GM19468 (cell line): ENCODE measurements around the gene SORBS1.
A peak's percentile ranks its signal among the peaks of the same experiment; 100 is the strongest.

Experiments
- ATAC-seq: cut with Tn5 transposase; IDR thresholded peaks from one replicate; pipeline ENCODE4 v1.9.1; 2021; ENCODE audit warnings: mild to moderate bottlenecking, moderate library complexity, moderate number of reproducible peaks; ENCODE audit not compliant: unreplicated experiment; ENCODE audit errors: extremely low read depth

SORBS1 gene

DNA sequence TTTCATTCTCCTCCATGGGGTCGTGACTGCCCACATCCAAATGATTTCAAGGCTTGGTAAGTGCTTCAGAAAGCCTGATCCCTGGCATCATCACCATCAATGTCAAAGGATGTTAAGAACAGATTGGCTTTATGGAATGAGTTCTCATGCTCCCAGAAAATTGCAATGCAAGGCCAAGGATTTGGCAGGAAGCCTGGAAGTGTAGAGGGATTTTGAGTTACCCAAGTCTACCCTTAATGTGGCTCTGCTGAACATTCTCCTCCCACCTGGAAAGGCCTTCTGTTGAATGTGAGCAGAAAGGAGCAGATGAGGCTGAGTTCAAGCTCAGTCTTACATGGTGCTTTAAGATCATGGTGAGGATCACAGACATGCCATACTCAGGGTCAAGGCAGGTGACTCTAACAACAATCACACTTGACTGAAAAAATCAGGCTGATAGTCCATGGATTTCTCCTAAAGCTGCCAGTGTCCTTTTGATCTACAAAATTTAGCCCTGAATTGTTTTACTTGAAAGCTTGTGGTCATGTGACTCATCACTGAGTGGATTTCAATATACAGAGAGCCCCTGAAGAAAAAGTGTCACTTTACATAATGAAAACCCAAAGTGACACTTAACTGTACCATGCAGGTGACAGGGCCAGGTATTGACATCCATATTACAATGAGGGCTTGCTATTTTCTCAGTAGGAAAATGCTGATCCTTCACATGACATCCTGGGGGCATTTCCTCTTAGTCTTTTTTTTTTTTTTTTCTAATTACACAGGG, 159.3 kb downstream of the SORBS1 start:
- ATAC-seq, result no peak

DNA sequence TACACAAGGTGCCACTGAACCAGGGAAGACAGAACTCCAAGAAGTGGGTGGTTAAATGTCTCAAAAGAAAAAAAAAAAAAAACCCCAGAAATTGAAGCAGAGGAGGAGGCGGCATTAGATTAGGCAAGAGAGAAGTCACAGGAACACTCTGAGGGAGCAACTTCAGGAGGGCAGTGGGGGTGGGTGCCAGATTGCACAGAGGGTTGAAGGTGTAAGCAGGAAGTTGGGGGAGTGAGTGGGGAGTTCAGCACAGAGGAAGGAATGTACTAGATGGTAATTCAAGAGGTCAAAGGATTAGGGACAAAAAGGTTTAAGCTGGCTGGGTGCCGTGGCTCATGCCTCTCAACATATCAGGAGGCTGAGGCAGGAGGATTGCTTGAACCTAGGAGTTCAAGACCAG, 160.4 kb downstream of the SORBS1 start:
- ATAC-seq, result no peak

DNA sequence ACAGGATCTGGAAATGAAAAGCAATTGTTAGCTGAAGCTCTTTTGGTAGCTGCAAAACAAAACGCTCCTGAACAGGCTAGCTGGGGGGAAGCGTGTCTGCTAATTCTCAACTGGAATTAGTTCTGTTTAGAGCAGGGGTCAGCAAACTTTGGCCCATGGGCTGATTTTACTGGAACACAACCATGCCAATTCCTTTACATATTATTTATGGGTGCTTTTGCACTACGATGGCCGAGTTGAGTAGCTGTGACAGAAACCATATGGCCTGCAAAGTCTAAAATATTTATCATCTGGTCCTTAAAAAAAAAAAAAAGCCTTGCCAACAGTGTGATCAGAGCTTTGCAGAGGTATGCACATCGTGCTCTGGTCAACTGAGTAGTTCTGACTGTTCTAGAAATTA, 162.0 kb downstream of the SORBS1 start:
- ATAC-seq, result no peak

DNA sequence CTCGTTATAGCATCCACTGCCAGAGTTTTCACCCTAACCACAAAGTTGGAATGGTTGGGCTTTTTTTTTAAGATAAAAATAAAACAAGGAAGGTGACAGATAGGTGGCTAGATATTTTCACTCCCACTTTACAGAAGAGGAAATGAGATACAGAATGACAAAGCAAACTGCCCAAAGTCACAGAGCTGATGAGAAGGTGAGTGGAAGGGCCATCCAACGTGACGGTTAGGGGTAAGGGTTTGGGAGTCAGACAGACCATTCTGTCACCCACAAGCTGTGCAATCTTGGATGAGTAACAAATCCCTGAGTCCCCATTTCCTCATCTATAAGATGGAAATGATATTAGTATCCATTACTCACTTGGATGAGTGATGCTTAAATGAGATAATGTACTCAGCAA, 163.4 kb downstream of the SORBS1 start:
- ATAC-seq, result no peak

DNA sequence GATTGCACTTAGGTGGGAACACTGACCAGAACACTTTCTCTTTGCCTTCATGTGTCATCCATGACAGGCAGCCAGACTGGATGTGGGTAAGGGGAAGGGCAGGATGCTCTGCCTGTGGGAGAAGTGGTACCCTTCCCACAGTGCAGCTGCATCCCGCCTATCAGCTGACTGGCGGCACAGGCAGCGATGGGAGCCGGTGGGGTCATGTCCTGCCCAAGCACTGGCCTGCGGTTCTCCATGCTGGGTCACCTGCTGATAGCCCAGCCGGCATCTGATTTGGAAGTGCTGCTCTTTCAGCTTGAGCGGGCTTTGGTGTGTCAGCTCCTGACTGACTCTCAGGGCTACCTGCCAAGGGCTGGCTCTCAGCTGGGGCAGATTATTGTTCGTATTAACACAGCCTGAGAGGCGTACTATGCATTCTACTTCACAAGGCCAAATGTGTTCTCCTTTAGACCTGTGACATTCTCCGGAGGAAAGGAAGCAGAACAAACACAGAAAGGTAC, 165.2 kb downstream of the SORBS1 start:
- no peak for ATAC-seq

DNA sequence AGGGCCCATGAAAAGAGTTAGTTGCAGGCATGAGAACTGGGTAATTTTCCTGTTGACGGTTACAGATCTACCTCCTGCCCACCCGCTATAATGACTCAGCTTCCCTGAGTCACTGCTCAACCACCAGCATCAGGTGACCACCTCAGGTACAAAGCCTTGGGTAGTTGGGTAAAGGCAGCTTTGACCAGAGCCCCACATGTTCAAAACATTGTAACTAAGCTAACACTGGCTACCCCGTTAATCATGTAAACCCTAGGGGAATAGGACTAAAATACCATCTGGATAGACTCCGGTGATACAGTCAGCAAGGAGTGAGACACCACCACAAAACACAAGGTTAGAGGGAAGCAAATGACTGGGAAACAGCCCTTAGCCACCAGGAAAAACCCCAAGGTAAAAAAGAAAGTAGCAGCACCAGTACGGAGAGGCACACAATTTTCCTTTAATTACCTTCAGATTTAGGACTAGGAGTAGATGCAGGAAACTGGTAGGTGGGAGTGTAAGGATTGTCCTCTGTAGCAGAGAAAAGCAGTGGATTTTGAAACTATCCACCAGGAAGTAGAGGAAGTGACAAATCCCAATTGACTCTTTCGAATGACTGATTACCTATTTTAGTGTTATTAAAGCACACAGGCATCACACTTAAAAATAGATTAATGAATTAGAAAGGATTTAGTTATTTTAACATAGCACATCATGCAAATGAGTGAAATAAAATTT, 166.8 kb downstream of the SORBS1 start:
- no peak for ATAC-seq

DNA sequence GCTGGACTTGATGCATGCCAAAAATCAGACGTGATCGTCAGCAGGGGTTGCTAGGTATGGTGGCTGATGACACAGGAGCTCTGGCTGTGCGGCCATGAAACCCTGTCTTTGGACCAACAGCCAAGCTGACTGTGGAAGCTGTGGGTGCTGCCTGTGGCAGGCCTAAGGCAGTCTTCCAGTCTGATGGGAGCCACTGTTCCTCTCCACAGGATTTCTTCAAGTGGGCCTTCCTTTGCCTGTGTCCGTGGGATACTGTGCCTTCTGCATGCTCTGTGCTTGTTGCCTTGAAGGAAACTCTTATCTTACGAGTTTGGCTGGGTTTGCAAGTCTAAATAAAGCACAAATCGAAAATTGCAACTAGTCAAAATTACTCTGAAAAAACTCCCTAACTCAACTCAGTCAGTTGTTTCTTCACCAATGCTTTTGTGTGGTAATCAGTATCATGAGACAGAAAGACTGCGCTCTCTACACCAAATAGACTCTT, 168.4 kb downstream of the SORBS1 start:
- no peak for ATAC-seq

DNA sequence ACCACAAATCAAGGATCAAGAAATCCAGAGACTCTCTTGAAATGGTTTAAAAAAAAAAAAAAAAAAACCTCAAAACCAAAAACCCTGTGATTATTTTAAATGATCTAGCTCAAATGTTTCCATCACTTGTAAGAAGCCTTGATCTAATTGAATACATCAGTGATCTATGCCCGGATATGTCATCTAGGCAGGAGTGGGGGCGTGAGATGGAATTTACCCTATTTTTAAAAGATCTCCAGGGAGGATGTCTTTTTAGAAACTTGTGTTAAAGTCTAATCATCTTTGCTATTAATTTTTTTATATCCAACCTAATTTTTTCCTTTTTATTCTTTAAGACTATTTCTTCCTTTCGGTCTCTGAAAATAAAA, 169.0 kb downstream of the SORBS1 start:
- ATAC-seq, result no peak

DNA sequence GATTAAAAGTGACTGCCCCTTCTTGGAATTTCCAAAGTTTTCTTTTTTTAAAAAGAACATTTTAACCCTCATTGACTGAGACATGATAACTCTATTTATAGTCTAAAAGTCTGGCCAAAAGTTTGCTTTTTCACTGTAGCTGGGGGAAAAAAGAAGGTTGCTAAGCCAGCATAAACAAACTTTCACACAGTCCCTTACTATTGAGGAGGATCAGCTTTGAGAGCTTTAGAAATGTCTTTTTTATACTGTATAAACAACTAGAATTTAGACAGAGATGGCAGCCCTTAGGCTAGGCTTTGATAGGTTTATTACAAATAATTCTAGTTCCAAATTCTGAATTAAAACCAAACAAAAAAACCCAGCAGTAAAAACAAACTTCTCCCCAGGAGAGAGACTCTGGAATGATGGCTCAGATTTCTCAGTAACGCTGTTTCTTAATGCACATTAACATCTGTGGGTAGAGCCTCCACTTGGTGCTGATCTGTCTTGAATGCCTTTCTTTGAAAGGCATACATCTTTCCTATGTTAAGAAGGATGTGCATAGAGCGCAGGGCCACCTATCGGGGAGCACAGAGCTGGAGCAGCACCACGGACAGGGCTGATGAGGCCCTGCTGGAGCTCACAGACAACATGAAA, 169.5 kb downstream of the SORBS1 start:
- no peak for ATAC-seq

DNA sequence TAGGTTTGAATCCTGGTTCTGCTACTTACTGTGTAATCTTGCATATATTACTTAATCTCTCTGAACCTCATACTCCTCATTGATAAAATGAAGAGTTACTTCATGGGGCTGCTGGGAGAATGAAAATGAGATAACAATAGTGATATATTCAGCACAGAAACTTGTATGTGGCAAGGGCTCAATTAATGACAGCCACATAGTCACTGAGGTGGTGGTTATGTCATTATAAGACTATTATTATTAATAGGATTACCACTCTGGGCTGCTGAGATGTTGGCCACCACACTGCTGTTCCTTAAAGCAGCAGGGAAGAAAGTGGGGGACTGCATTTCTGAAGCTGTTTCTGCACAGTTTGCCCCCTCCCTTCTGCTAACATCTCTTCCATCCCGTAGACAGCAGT, 170.0 kb downstream of the SORBS1 start:
- ATAC-seq, result no peak

DNA sequence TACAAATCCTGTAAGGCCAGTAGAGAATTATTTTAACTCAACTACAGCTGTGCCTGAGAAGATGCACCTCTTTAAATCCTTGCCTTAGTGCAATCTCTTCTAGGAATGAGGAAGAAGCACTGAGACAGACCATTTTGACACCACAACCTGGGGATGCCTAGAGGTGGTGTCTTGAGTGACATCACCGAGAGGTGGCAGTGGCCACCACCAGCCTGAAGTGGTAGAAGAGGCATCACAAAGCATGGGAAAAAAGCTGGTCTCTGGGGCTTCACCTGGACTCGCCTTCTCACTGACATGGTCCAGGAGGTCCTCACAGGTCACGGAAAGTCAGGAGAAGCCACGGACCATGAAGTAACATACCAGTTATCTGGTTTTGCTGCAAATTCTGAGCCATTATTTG, 171.2 kb downstream of the SORBS1 start:
- ATAC-seq, result no peak

DNA sequence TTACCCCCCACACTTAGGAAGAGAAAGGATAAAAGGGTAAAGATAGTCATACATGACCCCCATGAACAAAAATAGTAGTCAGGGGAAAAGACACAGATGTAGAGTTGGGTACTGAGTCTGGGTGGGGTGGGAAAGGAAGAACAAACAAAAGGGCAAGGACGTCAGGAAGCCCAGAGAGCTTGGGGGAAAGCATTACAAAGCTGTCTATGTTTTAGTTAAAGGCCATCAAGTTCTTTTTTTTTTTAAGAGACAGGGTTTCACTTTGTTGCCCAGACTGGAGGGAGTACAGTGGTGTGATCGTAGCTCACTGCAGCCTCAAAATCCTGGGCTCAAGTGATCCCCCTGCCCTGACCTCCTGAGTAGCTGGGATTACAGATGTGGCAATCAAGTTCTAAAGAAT, 172.0 kb downstream of the SORBS1 start:
- no peak for ATAC-seq

DNA sequence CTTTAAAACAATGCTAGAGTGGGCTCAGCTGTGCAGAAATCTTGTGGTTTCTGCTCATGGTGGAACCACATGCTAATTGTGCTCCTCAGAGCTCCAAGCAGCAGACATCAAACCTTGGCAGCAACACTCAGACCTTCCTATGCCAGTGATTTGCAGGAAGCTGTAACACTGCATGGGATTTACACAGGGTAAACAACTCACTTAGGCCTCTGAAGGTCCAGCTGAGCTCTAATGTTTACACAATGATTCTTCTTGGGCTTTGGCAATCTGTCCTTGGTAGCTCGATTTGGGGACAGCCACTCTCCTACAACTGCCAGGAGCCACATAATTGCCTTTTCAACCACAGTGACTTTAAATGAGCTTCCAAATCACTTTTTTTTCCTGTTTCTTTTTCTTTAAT, 172.6 kb downstream of the SORBS1 start:
- no peak for ATAC-seq

DNA sequence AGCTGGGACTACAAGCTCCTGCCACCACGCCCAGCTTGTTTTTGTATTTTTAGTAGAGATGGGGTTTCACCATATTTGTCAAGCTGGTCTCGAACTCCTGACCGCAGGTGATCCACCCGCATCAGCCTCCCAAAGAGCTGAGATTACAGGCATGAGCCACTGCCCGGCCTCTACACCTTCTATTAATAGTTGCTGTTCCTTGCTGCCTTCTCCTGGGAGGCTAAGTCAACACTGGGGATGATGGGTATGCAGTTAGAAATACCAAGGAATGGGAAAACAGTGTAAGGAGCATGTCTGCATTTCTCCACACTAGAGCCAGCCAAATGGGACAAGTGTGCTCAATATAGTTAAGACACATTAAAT, 173.1 kb downstream of the SORBS1 start:
- no peak for ATAC-seq

DNA sequence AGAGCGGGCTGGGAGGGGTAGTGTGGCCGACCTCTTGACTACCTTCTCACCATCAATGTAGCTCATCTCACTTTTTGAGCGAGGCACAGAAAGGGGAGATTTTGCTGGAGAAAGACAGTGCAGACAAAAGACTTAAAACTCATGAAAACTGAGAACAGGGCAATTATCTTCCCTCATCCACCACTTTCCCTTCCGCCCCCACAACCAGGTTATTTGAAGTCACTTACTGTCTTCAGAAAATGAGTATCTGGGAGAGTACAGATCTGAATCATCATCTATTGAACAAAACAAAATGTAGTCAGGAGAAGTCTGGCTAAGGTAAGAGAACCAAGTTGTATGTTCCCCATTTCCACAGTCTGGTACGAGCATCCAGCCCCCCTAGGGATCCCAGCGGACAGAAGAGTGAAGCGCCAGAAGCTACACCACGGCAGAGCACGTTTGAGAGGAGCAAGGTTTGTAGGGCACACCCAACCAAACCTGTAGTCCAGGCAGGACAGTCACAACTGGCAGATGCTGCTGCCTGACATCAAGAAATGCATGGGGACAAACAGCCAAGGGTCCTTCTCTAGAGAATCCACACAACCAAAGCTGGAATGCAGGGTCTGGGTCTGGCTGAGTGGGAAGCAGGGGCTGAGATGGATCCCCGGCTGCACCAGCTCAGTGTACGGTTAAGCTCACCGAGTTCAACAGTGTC, 177.0 kb downstream of the SORBS1 start:
- no peak for ATAC-seq

DNA sequence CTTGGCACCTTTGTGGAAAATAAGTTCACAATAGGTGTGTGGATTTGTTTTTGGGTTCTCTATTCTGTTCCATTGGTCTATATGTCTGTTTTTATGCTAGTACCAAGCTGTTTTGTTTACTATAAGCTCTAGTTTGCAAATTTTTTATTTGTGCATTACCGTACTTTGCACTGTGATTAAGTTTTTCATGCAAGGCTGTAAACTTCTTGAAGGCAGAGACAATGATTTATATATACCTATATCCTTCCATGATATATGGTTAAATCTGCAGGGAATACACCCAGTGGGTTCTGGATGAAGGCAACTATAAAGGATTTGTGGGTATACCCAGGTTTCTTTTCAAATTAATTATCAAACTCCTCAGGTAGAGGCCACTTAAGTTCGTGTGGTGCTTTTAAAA, 178.6 kb downstream of the SORBS1 start:
- no peak for ATAC-seq

DNA sequence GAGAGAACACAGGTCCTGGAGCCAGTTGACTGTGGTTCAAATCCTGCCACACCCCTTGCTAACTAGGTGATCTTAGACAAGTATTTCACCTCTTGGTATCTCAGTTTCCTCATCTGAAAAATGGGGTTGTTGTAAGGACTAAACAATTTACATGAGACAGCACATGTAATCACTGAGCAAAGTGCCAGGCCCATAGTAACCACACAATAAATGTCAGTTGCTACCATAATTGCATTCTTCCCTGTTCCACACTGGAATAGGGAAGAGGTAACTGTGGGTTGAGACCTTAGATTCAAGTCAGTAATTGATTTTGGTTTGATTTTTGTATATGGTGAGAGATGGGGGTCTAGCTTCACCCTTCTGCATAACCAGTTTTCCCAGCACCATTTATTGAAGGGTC, 179.0 kb downstream of the SORBS1 start:
- no peak for ATAC-seq

DNA sequence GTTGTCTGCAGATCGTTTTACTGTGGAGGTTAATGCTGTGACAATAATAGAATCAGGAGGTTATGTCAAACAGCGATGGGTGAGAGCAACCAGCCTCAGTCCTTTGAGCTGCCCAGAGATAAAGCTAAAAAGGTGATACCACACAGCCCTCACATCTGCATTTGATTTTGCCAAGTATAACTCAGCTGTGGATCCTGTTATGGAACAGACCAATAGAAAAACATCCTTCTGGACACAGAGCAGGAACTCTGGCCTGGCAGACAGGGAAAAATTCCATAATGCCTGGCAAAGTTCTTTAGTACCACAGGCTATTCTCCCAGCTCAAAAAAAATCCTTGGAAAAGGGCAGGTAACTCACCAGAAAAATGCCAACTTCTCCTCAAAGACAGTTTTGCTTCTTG, 183.2 kb downstream of the SORBS1 start:
- no peak for ATAC-seq

DNA sequence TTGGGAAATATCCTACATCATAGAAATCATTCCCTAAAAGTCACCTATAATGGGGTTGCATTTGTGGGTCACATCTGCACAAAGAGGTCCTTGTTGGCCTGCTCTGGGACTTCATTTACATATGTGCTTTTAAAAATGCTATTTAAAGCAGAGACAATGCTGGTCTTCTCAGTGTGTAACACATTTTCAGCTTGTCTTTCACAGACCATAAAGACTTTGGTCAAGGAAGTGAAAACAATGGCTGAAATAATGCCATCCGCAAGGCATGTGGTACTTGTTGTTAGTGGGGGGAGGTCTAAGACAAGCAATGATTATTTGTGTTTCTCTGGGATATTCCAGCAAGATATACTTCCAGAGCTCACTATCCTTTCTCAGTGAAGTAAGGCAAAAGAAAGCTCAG, 185.8 kb downstream of the SORBS1 start:
- no peak for ATAC-seq

DNA sequence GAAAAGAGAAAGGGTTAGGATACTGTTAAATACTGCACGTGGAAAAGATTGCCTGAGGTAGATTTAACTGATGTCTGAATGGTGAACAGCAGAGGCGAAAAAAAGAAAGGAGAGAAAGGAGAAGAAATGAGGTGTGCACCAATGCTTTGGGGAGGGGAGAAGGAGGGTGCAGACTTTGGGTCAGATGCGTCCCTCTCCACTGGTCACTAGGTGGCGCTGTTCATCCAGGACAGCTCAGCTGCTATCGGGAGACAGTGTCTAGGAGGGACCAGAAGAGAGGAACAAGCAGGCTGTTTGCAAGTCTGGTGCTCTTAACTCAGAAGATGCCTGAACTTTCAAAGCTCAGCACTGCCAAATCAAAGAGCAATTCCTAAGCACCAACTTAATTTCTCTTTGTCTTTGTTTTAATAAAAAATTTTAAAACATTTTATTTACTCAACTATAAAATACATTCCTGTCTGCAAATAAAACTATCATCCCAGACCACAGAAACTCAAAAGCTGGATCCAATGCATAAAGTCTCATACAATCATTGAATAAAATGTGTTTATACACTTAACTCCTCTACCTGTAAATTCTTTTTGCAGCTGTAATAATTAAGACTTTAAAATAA, 186.5 kb downstream of the SORBS1 start:
- peak; percentile 72 for ATAC-seq
